ENCODE results near the gene SCN1B.
A peak's percentile ranks its signal among the peaks of the same experiment; 100 is the strongest.
"Not testable (repeated sequence)": the region's sequence is repeated elsewhere in the genome, so short reads cannot be mapped to it uniquely, and the experiment has no call there.

The SCN1B gene

DNA sequence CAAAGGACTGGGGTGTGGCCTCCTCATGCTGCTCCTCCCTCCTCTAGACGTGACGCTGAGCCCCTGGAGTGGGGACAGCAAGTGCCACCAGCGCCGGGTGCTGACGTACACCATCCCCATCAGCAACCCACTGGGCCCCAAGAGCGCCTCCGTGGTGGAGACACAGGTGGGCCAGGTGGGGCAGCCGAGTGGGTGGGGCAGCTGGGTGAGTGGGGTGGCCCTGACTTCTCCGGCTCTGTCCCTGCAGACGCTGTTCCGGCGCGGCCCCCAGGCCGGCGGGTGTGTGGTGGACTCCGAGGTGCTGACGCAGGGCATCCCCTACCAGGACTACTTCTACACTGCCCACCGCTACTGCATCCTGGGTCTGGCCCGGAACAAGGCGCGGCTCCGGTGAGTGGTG is 11.1 kb upstream of the SCN1B start:
- no peak for DNase-seq

DNA sequence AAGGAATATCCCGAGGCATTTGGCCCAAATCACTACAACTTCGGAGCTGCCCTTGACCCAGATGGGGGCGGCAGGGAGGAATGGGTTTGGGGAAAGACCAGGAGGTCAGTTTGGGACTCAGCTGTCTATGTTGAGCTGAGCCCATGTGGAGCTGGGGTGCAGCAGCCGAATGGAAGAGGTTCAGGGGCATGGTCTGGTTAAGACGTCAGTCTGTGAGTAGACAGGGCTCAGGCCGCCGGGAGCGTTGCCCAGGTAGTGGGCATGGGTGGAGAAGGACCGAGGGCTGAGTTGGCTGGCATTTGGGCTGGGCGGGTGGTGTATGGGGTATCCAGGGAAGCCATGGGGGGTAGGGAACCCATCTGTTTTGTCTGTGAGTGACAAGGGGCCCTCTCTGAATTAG is 9.3 kb upstream of the SCN1B start:
- DNase-seq: no peak

DNA sequence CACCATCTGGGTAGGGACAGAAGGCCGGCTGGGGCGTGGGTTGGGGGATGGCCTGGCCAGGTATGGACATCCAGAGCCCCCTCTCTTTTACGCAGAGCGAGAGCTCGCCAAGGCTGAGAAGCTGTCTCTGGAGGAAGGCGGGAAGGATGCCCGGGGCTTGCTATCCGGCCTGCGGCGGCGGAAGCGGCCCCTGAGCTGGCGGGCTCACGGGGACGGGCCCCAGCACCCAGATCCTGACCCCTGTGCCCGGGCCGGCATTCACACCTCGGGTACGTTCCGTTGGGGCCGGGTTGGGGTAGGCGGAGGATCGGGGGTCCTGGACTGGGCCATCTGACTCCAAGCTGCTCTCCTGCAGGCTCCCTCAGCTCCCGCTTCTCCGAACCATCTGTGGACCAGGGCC is 8.7 kb upstream of the SCN1B start:
- DNase-seq: no peak

DNA sequence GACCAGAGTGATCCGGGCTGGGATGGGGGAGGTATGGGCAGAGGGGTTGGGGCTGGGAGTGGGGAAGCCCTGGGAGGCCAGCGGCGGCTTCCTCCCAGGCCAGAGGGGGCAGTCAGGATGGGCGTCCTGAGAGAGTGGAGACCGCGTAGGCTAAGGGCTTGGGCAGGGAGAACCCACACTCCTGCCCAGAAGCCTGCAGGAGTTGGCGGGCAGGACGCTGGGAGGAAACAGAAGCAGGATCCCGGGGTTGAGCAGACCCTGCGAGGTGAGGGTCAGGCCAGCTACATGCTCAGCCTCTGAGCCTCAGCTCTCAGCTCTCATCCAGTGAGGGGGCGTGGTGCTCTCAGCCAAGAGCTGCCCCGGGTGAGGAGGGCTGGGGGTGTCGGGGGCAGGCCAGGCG is 7.8 kb upstream of the SCN1B start:
- no peak for DNase-seq

DNA sequence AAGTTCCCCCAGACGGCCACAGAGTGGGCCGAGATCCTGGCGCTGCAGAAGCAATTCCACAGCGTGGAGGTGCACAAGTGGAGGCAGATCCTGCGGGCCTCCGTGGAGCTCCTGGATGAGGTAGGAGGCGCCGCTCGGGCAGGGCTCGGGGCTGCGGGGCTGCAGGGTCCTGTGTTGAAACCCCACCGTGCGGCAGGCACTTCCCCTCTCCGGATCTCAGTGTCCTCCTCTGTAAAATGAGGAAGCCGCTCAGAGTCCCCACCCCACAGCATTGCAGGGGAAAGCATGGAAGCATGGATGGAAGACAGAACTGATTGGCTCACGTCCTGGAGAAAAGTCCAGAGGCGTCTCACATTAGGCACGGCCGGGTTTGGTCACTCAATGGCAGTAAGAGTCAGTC is 6.8 kb upstream of the SCN1B start:
- no peak for DNase-seq

DNA sequence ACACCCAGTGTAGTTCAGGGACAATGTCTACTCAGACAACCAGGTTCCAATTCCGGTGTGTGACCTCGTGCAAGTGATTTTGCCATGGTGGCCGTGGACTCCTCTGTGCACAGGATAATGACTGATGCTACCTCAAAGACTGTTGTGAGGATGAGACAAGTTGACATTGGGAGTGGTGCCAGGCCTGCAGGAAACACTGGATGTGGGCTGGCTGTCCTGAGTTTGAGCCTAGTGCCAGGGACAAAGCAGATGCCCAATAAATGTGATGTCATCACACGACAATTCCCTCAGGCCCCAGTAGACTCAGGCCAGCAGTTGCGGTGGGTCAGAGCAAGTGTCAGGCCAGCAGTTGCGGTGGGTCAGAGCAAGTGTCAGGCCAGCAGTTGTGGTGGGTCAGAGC is 6.2 kb upstream of the SCN1B start:
- no peak for DNase-seq

DNA sequence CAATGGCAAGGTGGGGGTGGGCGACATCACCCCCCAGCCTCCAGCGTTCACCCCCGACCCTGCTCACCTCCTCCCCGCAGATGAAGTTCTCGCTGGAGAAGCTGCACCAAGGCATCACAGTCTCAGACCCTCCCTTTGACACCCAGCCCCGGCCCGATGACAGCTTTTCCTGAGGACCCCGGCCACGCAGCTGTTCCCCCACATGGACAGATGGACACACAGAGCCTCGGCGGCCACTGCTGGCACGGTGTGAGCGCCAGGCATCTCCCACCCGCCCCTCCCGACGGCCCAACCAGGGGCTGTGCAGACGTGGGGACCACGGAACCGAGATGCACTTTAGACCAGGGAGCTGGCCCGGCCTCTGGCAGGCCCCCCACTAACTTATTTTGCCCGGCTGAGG is 4.3 kb upstream of the SCN1B start:
- DNase-seq: no peak

DNA sequence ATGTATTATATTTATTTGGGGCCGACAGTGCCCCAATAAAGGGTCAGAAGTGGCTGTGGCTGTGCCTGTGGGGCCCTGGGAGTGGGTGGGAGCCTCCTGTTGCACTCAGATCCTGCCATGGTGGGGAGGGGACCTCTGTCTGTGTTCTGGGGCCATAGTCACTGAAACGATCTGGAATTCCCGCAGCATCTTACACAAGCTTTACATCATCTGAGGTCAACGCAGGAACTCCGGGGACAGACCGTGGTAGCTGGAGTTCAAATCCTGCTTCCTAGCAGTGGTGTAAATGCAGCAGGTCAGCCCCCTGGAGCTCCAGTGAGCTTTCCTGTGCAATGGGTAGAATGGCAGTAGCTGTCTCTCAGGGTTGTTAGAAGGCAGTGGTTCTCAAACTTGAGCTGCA is 3.9 kb upstream of the SCN1B start:
- no peak for DNase-seq

DNA sequence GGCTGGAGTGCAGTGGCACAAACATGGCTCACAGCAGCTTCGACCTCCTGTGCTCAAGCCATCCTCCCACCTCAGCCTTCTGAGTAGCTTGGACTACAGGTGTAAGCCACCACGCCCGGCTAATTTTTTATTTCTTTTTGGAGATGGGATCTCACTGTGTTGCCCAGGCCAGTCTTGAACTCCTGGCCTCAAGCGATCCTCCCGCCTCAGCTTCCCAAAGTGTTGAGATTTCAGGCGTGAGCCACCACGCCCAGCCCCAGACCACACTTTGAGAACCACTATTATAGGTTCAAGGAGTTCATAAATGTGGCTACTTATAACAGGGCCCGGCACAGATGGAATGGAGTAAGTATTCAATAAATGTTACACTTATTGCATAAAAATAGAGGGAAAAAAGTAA is 3.3 kb upstream of the SCN1B start:
- no peak for DNase-seq

DNA sequence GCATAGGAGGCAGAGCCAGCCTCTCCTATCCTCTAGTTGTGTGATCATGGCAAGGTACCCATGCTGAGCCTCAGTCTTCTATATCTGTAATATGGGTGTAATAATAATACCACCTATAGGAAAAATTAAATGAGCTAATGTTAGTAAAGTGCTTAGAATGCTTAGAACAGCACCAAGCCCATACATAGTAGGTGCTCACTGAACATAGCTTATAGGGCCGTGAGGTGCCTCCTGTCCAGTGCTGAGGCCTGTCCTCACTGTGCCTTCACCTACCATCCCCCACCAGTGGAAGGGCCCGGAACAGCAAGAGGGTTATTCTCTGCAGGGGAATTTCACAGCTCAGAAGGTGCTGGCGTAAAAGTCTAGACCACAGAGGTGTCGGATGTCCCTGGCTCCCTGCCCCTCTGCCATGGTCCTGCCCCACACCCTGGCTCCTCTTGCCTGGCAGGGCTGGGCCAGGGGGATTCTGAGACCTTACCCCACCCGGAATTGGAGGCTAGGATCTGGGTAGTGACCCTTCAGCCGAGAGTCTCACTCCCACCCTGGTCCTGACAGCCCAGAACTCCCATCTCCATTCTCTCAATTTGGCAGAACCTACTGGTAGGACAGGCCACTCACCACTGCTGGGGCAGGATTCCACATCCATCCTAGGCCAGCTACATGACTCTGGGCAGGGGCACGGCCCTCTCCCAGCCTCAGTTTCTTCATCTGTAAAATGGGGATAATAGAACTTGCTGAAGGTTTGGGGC is 2.2 kb upstream of the SCN1B start:
- DNase-seq: peak; percentile 47

DNA sequence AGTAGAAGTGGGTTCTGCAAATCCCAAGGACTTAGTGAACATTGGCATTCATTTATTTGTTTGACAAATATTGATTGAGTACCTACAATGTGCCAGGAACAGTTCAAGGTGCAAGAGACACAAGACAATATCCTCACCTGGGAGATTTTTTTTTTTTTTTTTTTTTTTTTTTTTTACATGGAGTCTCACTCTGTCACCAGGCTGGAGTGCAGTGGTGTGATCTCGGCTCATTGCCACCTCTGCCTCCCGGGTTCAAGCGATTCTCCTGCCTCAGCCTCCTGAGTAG is 1.7 kb upstream of the SCN1B start:
- DNase-seq: peak; percentile 40

DNA sequence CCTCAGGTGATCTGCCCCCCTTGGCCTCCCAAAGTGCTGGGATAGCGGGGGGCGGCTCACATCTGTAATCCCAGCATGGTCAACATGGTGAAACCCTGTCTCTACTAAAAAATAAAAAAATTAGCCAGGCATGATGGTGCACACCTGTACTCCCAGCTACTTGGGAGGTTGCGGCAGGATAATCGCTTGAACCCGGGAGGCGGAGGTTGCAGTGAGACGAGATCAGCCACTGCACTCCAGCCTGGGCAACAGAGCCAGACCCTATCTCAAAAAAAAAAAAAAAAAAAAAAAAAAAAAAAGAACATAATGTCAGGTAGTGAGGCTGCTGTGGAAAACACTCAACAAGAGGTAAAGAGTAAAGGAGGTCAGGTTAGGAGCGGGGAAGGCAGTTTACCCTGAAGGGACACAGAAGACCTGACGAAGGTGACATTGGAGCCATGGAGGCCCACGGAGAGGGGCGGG is 964 bp upstream of the SCN1B start:
- not testable (repeated sequence) for DNase-seq

DNA sequence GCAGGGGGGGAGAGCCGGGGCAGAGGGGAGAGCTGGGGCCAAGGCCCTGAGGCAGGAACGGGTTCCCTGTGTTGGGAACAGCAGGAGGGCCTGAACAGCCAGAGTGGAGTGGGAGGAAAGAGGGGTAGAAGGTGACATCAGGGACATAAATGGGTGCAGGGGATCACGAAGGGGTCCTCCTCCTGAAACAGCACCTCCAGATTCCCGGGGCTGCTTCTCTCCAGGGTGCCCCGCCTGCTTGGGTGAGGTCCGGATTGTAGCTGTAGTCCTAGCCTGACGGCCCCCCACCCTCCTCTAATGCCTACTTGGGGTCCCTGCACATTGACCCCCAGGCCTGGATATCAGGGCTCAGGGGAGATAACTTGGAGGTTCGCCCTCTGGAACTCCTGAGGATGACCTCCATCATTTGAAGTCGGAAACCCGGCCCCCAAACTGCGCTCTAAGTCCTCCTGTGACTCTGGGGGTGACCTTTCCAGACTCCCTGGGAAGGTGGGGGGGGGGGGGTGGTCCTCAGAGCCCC is 473 bp upstream of the SCN1B start:
- peak; percentile 61 for DNase-seq

DNA sequence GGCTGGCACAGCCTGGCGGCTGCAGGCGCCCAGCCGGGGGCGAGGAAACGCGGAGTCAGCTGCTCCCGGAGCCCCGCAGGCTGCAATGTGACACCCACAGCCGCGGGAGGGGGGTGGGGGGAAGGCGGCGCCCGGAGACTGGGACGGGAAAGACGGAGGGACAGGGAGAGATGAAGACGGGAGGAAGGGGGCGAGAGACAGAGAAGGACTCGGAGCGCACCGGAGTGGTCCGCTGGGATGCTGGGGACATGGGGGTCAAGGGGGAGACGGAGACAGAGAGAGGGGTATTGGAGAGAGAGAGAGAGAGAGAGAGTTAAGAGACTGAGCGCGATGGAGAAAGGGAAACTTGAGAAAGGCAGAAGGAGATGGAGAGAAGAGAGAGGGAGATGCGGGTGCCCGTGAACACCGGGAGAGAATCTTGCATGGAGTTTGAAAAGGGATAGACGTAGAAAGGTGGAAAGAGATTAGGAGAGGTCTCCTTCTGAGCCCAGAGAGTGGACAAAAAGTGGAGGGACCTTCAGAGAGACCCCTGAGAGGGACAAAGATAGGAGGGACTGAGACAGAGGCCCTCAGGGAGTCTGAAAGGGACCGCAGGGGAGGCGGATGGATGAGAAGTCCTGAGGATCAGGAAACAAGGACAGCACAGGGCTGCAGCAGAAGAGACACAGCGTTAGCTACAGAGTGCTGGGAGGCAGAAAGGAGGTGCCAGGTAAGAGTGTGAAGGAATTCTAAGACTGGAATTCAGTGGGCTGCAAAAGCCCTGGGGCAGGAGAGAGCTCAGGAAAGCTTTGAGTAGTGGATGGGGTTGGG is 1.0 kb downstream of the SCN1B start:
- peak; percentile 62 for DNase-seq

DNA sequence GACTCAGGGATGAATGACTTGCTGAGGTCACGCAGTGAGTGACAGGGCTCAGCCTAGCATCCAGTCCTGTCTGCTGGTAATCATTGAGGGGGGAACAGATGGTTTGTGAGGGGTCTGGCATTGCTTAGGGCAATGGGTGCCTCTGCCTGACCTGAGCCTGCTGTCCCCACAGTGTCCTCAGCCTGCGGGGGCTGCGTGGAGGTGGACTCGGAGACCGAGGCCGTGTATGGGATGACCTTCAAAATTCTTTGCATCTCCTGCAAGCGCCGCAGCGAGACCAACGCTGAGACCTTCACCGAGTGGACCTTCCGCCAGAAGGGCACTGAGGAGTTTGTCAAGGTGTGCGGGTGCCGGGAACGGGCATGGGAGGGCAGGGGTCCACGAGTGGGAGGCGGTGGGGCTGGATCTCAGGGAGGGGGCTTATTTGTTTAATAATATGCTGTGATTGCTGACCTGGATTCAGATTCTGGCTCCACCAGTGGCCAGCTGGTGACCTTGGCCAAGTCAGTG is 2.1 kb downstream of the SCN1B start:
- no peak for DNase-seq

DNA sequence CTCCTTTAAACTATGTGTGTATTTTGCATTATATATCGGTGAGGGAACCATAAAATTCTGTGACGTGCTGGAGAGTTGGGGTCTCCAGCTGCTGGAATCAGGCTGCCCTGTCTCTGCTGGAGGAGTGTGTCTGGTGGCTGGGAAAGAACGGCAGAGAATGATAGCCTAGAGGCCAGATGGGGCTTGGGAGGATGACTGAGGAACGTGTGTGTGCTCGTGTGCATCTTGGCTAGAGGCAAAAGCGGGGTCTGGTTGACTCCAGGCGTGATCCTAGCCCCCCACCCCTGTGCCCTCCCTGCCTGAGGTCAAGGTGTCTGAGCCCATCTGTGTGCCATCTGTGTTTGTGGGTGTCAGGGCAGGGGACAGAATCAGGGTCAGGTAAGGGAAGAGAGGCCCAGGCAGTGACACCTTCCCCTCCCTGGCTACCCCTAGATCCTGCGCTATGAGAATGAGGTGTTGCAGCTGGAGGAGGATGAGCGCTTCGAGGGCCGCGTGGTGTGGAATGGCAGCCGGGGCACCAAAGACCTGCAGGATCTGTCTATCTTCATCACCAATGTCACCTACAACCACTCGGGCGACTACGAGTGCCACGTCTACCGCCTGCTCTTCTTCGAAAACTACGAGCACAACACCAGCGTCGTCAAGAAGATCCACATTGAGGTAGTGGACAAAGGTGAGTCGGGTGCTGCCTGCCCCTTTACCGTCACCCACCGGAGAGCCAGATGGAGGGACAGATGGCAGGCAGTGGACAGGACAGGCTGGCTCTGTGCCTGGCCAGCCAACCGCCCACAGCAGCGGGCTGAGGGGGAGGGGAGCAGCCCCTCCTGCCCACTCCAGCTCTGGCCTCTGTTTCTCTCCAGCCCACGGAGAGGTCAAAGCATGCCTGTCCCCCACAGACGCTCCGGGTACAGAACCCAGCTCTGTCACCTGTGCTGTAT is 3.1 kb downstream of the SCN1B start:
- no peak for DNase-seq

DNA sequence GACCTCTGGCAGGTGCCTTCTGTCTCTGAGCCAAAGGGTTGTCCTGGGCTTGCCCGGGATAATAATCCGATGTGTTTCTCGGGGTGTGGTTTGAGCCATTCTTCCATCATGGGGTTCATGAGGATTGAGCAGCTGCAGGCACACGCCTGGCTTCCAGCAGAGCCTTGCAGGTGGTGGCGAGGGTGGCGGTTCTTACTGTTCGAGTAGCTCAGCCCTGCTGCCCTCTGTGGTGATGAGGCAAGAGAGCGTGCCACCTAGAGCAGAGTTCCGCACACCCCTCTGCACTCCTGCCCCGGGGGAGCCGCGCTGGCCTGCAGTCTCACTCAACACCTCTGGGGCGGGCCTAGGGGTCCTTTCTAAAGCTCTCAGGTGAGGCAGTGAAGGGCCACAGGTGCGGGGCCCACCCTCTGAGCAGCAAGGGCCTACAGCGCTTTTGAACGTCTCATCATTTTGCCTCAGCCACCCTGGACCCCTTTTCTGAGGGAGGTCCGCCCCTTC is 3.8 kb downstream of the SCN1B start:
- no peak for DNase-seq

DNA sequence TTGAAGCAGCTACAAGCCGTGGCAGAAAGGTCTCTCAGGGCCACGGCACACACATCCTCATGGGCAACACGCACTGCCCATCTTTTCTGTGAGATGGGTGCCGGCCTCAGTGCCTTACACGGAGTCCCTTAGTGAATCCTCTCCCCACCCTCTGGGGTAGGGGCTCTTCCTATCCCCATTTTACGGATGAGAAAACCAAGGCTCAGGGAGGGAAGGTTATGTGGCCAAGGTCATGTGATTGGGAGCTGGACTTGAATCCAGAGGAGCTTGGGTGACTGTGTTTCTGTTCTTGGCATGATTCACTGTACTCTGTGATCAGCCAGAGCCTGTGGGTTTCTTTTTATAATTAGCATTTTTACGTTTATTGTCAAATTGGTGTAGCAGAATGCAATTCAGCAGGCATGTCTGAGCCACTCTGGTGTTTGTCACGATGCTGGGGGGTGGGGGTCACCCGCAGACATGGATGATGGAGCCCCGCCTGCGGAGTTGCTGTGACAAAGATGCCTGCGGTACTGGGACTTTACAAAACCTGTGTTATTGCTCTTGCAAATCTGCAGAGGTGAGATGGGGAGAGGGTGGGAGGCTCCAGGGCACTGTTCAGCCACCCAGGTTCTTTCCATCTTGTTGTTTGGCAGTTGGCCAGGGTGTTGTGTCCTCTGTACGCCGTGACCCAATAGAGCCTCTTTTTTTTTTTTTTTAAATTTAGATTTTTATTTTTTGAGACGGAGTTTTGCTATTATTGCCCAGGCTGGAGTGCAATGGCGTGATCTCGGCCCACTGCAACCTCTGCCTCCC is 4.5 kb downstream of the SCN1B start:
- DNase-seq: no peak

DNA sequence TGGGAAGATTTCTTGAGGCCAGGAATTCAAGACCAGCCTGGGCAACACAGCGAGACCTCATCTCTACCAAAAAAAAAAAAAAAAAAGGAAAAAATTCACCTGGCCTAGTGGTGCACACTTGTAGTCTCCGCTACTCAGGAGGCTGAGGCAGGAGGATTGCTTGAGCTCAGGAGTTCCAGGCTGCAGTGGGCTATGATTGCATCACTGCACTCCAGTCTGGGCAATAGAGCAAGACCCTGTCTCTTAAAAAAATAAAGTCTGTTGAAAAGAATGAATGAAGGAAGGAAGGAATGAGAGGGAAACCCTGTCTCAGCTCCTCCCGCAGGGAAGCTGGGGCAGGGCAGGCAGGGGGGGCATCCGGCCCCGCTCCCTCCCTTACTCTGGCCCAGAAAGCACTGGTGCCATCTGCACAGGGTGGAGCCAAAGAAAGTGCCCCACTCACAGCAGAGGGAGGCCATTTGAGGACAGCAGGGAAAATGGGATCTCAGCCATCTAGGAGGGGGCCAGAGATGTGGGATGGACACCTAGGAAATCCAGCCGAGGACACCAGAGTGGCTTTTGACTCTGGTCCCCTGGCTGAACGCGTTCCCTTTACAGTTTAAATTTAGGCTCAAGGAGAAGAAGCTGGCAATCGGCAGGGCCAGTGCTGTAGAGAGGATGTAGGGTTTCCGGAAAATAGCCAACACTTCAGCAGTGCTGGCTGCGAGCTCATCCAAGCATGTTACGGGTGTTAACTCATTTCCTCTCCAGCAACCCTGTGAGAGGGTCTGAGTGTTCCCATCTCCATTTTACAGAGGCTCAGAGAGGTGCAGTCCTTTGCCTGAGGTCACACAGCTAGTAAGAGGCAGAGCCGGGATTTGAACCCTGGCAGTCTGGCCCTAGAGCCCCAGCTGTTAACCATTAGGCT is 7.7 kb downstream of the SCN1B start:
- DNase-seq: no peak

DNA sequence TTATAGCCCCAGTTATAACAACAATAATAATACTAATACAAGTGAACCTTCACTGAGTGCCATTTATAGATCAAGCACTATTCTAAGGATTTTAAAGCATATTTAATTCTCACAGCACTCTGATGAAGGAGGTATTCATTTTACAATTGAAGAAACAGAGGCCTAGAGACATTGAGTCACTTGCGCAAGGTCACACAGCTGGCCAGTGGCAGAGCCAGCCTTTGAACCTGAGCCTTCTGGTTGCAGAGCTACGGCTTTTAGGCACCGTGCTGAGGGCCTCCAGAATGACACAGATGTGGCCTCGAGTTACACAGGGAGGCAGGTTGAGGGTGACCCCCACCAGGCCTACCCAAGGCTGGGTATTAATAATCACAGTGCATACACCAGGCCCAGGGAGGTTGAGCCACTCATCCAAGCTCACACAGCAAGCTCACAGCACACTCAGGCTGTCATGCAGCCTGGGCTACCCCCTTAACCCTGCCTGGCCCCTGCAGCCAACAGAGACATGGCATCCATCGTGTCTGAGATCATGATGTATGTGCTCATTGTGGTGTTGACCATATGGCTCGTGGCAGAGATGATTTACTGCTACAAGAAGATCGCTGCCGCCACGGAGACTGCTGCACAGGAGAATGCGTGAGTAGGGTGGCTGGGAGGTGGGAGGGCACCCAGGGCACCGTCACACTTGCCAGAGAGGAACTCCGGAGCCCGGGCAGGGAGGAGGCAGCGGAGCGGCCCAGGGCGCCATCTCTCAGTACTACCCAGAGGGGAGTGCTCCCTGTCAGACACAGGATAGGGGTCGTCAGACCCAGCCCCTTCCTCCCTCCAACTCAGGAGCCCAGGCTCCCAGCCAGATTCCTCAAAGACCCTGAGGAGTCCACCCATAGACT is 8.6 kb downstream of the SCN1B start:
- peak; percentile 74 for DNase-seq
